GM21529 (cell line): ENCODE results near the gene CLDN7.
A peak's percentile ranks its signal among the peaks of the same experiment; 100 is the strongest.
"Not testable (repeated sequence)": the region's sequence is repeated elsewhere in the genome, so short reads cannot be mapped to it uniquely, and the experiment has no call there.

Source experiments
- ATAC-seq: cut with Tn5 transposase; IDR thresholded peaks from one replicate; pipeline ENCODE4 v1.9.1; 2021; ENCODE audit not compliant: unreplicated experiment

Gene CLDN7

DNA sequence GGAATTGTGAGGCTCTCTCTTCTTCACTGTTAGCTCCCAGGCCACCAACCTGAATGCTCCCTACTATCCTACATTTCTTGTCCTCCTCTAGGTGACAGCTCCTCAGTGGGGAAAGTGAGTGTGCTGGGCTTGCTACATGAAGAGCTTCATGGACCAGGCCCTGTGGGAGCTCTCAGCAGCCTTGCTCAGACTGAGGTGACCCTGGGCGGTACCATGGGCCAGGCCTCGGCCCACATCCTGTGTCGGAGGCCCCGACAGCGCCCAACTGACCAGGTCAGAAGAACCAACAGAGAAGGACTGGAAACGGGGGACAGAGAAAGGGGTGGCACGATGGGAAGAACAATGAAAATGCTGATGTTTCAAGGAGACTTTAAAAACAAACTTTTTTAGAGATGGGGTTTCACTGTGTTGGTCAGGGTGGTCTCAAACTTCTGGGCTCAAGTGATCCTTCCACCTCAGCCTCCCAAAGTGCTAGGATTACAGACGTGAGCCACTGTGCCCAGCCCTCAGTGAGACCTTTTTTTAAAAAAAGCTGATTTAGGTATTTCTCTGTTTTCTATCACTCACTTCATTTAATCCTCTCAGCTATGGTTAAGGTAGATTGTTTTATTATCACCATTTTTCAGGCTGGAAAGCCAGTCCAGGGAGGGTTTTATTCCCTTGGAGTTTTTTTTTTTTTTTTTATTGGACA lies 5.4 kb downstream of the CLDN7 start:
- ATAC-seq = no peak

DNA sequence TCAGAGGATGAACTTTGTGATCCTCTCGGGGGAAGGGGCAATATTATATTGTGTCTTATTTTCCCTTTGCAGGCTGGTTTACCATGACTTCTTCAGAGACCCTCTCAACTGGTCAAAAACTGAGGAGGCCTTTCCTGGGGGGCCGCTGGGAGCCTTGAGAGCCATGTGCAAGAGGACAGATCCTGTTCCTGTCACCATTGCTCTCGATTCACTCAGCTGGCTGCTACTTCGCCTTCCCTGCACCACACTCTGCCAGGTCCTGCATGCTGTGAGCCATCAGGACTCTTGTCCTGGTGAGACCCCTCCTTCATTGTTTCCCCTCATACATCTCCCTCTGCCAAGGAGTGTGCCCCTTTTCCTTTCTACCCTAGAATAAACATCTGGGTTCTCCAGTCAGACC lies 7.8 kb downstream of the CLDN7 start:
- ATAC-seq = no peak

DNA sequence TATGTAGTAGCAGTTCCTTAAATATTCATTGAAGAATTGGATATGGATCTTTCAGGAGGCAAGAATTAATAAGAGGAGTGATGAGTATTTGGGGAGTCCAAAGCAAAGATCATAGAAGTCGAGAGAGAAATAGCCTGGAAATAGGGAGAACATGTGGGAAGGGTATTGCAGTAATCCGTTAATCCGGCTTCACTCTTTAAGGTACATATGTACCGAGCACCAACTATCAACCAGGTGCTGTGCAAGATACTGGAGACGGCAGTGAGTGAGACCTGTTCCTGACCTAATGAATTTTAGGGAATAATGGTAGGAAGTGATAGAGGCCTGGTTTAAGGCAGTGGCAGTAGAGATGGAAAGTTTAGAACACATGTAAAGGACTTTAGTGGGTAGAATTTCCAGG lies 9.2 kb downstream of the CLDN7 start:
- no peak for ATAC-seq

DNA sequence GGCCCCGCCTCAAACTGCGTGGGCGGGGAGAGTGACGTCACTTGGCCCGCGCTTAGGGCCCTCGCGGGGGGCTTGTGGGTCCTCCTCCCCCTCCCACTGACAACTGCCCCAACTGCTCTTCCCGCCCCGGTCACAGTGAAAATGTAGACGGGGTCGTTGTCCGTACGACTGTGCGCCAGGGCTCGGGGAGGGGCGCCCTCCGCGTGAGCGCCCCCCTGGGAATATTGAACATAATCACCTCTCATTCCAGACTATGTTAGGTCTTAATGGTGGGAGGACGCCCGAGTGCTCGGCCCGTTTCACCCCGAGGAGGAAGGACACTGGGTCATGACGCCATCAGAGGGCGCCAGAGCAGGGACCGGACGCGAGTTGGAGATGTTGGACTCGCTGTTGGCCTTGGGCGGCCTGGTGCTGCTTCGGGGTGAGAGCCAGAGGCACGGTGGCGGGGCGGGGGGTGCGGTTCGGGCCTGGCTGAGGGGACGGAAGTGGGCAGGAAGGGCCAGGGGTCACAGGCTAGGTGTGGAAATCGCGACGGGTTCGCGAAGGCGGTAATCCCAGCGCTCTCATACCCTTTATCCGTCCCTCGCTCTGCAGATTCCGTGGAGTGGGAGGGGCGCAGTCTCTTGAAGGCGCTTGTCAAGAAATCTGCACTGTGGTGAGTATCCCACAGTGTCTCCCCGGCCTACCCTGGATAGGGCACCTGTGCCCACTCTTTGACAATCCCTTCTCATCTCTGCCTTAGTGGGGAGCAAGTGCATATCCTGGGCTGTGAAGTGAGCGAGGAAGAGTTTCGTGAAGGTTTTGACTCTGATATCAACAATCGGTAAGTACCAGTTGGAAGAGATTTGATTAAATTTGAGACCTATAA lies 9.9 kb downstream of the CLDN7 start, which contains the start of gene ELP5:
ELP5 (plus strand) TSS at position 40 of the 868 bp plus-strand sequence; CDS start at position 376, 336 bp downstream.
- ATAC-seq = peak; percentile 50

DNA sequence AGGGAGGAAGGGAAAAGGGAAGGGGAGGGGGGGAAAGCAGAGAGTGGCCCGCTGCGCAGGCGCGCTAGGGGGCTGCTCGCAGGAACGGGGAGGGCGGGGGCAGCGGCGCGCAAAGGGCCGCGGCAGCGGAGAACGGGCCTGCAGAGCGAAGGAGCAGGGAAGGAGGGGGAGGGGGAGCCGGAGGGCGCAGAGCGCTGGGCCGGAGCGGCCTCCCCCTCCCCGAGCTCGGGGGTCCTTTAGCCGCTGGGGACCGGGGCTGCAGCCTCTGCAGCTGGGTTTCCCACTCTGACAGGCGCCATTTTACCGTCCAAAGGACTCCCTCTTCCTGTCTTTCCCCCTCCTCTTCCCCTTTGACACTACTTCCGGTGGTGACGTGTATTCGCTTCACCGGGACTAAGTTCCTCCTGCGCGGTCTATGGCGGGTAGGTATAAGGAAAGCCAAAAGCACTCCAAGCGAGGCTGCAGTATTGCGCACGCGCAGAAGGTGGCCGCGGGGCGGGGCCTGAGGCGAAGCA lies 10.6 kb downstream of the CLDN7 start, which contains the start of gene CTDNEP1:
CTDNEP1 (minus strand) TSS at position 74 of the 515 bp plus-strand sequence. CDS start 438 bp downstream, outside the sequence.
- ATAC-seq = peak; percentile 84

DNA sequence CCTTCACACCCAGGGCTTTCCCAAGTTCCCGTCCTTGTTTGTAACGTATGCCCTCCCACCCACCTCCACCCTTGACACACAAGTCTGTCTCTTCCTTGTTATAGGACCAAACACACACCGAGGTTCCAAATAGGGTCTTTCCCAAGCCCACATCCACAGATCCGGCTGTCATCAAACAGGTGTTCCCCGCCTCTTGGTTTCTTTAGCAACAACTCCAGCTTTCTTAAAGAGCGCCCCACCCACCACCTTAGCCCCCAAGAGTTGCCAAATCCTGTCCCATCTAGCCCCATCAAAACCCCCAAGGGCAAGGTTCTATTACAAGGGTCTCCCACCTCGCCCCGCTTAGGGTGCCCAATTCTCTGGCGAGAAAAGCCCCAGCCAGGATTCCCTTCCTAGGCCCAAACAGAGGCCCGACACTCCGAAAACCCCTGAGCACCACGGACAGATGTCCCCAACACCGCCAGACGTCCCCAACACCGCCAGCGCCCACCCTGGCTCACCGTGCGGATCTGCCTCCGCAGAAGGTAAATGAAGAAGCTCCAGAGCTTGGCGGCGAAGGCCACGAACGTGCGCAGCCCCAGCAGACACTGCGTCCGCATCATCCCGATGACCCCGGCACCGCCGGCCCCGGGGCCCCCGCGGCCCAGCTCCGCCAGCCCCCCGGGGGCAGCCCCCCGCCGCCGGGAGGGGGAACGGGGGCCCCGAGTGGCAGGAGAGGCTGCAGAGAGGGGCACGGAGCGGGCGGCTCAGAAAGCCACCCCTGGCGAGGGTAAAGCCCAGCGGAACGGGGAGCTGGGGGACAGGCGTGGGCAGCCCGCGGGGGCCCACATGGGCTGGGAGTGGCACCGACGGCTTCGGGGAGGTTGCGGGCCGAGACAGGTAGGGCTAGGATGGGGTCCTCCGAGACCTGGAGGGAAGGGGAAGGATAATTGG lies 11.3 kb downstream of the CLDN7 start:
- ATAC-seq = no peak

DNA sequence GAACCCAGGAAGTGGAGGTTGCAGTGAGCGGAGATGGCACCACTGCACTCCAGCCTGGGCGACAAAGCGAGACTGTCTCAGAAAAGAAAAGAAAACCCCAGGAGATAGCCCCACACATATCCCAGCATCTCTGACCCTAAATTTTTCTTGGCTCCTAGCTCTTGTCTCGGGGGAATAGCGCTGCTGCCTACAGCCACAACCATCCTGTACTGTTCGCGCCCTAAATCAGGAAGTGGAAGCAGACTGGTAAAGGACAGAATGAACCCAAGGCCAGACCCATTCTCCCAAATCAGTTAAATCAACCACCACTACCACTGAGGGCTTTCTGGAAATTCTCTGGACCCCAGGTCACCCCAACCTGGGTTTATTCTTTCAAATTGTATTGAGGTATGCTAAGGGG lies 12.4 kb downstream of the CLDN7 start:
- ATAC-seq = no peak

DNA sequence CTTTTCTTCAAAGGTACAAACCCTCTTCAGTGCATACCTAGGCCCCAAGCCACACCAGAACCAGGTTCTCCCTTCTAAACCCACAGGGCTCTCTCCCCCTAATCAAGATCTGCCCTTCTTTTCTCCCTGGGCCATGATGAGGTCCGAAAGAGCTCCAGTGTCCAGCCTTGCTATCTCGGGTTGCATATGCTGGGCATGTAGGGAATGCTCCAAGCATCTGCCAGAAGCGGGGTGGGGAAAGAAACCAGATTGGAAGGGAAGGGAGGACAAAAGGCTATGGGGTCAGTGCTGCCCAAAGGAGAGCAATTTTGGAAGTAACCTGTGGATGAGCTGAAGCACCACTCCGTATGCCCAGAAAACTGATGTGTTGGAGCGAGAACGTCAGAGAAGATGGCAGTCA lies 13.1 kb downstream of the CLDN7 start:
- no peak for ATAC-seq

DNA sequence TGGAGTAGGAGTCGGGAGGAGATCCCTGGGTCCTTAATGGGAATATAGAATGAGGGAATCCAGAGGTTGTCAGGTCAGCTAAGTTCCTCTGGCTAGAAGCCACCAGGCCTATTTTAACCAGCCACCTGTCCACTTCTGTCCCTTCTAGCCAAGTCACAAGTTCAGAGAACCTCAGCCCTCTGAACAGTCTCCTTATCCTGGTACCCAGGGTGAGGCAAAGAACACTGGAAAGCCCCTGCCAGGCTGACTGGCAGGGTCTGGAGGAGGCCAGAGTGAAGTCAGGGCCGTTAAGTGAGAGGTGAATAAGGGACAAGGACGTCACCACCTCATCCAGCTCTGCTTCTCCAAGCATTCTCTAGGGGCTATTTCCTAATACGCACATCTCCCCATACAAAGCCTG lies 13.5 kb downstream of the CLDN7 start:
- ATAC-seq = no peak

DNA sequence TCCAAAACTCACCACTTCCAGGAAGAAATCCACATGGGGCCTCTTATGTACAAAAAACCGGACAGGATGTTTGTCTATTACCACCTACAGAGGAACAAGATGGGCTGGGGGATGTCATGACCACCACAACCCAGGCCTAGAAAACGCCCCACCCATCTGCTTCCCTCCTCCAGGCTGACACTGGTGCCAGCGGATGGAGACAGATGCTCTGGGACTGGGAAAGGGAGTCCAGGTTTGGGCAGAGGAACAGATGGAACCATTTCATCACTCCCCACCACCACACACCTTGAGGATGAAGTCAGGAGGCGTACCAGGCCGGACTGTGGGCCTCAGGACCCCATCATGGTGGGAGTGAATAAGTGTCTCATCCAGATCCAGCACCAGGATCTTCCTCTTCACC lies 15.5 kb downstream of the CLDN7 start:
- no peak for ATAC-seq

DNA sequence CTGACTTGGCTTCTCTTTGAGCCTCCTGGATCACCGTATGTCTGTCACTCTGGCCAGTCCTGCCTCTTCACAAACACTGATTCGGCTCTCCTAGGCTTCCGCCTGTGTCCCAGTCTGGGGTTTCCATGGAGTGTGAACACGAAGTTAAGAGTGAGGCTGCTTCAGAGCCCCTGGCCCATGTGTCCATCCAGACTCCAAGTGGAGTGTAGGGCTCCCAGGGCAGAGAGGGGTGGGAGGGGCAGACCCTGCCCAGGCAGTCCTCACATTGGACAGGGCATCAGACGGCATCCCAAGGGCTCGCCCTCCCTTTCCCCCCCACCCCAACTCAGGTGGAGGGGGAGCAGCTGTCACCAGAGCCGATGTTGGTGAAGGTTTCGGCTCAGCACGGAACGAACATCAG lies 18.4 kb downstream of the CLDN7 start:
- not testable (repeated sequence) for ATAC-seq

DNA sequence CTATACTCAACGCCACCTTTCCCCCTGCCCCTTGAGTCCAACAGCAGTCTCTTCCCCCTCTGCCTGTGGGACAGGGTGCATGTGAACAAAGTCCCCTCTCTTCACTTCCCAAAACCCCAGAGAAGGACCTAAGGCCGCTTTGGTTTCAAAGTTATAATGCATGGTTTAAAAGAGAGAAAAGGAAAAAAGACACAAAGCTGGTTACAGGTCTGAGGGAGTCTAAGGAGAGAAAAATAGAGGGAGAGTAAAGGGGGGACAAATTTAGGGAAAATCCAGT lies 18.9 kb downstream of the CLDN7 start:
- ATAC-seq = no peak

DNA sequence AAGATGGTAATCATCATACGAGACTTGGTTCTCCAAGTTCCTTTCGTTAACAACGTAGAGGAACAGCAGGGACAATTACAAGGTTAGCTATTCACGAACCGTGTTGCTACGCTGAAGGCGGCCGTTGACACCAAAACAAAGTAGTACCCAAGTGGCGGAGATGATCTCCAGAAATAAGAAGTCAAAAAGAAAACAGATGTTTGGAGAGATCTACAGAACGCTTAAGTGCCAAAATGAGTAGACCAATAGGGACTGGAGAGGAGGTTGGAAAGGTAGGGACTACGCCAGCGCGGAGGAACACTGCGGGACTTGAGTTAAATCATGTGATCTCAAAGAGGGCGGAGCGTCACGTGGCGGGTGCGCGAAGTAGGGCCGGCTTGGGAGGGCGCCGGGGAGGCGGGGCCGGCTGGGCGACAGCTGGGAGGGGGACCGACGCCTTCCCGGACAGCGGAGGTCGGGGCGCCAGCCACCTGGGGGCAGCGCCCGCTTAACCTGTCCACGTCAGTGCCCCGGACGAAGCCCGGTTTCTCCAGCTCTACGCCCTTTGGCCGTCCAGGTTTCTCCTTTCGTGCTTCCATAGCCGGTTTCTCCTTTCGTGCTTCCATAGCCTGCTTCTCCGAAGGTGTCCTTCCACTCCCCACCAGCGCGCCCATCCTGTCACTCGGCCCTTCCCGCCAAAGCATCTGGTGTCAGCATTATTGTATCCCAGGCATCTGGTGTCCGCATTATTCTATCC lies 19.4 kb downstream of the CLDN7 start:
- ATAC-seq = peak; percentile 43

DNA sequence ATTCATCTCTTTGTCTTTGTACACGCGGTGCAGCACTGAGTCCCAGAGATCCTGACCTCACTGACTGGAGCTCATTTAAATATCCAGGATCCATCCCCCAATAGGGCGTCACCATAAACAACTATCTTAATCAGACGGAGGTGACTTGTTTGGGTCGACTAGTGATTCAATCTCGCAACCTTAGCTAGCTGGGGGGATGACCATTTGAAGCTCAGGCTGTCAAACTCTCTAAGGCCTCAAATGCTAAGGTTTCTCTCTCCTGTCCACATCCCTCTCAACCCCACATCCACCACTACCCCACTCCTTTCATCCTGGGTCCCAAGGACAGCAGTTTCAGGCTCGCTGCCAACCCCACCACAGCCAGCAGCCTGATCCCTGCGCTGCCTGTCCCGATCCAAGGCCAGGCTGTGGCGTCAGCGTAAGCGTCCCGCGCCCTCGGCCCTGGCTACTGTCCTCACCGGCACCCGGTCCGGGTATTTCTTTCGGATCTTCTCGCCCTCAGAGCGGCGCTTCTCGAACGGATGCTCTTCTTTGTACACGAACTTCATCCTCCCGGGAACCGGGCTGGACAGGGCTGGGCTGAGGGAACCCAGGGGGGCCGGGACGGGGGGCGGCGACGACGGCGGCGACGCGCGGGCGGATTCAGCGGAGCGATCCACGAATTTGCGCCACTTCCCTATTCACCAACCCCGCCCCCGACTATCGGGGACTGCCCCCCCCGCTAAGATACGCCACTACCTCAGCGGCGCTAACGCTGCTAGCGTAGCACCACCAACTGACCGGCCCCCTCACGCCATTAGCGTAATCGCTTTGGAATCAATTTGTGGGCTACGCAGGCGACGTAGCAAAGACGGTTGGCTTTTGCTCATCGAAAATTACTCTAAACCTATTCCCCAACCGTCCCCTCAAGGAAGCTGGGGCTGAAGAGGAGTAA lies 20.2 kb downstream of the CLDN7 start, which contains the start of gene GABARAP:
GABARAP (minus strand) TSS at position 667 of the 934 bp plus-strand sequence; CDS start at position 548, 119 bp downstream.
- ATAC-seq = no peak

DNA sequence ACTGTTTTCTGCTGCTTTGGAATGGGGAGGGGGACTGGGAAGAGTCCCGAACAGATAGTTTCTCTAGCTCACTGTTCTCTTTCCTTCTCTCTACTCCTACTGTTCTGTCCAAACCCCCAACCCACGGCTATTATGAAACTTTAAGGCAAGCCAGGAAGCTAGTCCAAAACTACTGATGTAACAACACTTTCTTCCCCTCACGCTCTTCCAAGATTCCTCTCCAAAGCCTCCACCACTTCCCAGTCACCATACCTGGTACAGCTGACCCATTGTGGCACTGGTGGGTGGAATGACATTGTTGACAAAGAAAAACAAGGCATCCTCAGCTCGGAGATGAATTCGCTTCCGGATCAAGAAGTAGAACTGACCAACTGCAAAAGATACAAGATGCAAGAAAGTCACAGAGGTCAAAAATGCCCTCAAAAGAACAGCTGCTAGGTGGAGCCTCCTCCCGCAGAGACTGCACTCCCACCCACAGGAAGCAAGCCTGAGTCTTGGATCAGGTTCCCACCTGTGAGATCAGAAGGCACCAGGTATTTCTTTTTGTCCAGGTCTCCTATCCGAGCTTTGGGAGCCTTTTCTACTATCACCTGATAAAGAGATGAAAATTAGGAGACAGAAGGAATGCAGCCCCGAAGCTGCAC lies 21.1 kb downstream of the CLDN7 start:
- ATAC-seq = no peak

DNA sequence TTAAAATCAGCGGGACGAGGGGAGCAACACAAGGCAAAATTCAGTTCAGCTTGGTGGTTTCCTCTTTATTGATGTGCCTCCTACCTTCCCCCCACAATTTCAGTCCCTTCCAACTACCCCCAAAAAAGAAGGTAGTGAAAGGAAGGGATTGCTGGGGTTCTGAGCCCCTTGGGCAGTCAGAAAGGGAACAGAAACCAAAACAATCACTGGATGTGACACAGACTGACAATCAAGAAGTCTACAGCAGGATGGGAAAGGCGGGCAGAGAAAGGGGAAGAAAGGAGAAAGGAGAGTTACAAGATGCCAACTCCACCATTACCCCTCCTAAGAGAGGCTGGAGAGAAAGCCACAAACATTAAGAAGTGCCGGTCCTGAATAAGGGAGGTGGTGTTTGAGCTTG lies 21.9 kb downstream of the CLDN7 start:
- ATAC-seq = no peak

DNA sequence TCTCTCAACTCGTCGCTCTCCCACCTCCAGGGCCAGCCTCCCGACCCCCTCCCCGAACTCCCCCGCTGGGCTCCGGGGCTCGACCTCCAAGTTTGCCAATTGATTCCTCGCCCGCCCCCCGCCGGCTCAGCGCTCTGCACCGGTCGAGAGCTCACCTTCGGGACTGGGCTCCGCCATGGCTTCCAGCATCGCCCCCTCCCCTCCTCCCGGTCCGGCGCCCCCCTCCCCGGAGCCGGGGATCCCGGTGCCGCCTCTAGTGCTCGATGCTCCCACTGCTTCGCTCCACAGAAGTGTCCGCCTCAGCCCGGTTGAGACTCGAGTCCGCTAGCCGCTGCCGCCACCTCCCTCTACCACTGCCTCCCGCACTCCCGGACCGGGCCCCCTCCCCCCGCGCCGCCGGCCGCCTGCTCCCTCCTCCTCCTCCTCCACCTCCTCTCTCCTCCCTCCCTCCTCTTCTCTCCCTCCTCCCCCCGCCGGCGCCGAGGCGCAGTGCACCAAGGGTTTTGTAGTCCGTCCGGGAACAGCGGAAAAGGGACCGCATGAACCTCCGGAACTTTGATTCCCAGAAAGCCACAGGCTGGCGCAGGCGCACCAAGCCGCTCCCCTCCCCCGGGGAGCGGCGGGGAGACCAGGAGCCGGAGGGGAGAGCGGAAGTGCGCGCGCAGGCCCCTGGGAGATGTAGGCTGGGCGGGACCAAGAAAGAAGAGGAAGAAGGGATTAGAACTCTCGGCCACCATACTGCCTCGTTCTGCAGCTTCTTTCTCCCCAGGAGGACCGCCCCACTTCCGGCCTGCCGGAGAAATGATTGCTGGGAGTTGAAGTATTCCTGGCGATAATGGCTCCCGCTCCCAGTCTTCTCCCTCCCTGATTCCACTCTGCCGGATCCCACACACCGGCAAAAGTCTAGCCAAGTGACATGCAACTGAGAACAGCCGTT lies 22.9 kb downstream of the CLDN7 start, which contains the start of gene PHF23:
PHF23 (minus strand) TSS at position 367 of the 937 bp plus-strand sequence; CDS start at position 189, 178 bp downstream.
- peak; percentile 43 for ATAC-seq
